Activated CD8-positive, alpha-beta T cell treated with anti-CD3 and anti-CD28 coated beads for 36 hours (primary cell): ENCODE data around the gene PKD1L1. TPM values are rescaled to one million over a fixed set of nuclear protein-coding genes. Genes with fewer than 3 reads are reported as not detected.

ENCODE experiments used
- total RNA-seq, 2 experiments: library from RNA; stranded (reverse); gene quantifications; one replicate each; pipeline ENCODE4 v1.2.3, GENCODE V29; 2021

PKD1L1 gene
- total RNA-seq, 2 experiments from 2014 or later, result 0.09 to 0.20 TPM

Other genes with a start within 250 kb of the PKD1L1 start
- 10 to 100 TPM; 37.1 to 43.5 TPM for gene HUS1, start 31.1 kb upstream of the PKD1L1 start, total RNA-seq
- under 1 TPM in 1 of 2 experiments, not detected in 1; 0.95 TPM for gene SUN3, start 80.6 kb upstream of the PKD1L1 start, total RNA-seq
- under 1 TPM; 0.74 to 0.83 TPM for gene C7orf57, start 87.1 kb upstream of the PKD1L1 start, total RNA-seq
- gene UPP1, start 140.8 kb upstream of the PKD1L1 start, total RNA-seq, result 10 to 100 TPM; 89.6 to 93.3 TPM
- gene ABCA13, start 223.0 kb upstream of the PKD1L1 start, total RNA-seq, result not detected